HG03457 (cell line): ENCODE measurements around the gene AK2.
A peak's percentile ranks its signal among the peaks of the same experiment; 100 is the strongest.
"Not testable (repeated sequence)": the region's sequence is repeated elsewhere in the genome, so short reads cannot be mapped to it uniquely, and the experiment has no call there.

Experiments
- ATAC-seq: cut with Tn5 transposase; IDR thresholded peaks from one replicate; pipeline ENCODE4 v1.9.1; 2021; ENCODE audit warnings: moderate number of reproducible peaks; ENCODE audit not compliant: unreplicated experiment

AK2 gene

GRCh38 chr1:33002006-33002405, 34.7 kb downstream of the AK2 start:
- ATAC-seq = no peak

- no peak for ATAC-seq
Observed at GRCh38 chr1:33001282-33001681, 35.4 kb downstream of the AK2 start.

DNA sequence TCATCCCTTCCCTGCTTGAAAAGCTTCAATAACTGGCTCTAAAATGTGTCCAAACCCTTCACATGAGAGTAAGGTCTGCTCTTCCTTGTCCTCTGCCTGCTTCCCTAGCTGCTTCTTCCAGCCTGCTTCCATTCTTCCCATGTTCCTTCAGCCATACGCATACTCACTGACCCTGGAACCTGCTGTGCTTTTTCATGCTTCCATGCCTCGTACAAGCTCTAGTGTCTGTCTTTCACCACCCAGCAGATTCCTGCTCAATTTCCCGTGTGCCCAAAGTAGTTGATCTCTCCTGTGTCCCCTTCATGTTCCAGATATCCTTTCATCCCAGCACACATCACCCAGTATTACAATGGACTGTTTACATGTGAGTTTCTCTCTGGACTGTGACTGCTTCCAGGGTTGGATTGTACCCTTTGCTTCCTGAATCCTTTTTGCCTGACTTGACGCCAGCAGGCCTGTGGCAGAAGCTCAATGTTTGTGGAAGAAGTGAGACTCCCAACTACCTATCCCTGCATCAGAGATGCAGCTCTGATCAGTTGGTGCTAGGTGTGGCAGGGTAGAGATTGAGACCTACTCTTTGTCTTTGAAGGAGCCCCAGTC, 36.2 kb downstream of the AK2 start:
- no peak for ATAC-seq

DNA sequence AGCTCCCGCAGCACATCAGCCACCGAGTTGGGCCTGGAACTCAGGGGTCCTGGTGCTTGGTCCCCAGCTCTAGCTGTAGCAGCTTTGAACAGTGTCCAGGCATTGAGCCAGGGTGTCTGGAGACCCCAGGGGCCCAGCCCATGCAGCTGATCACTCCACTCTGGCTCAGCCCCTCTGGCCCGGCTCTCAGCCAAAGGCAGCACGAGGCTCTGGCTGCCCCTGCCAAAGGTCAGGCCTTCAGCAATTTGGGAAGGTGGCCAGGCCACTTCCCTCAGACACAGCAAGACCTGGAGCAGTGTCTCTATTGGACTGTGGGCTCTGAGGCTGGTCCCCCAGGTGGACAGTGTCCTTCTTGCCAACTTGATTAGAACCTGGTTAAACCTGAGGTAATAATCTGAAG, 37.7 kb downstream of the AK2 start:
- ATAC-seq = no peak

- no peak for ATAC-seq
Observed at GRCh38 chr1:32998064-32998463, 38.6 kb downstream of the AK2 start.

- ATAC-seq = no peak
Observed at GRCh38 chr1:32997381-32997891, 39.2 kb downstream of the AK2 start.

GRCh38 chr1:32993324-32993636, 43.4 kb downstream of the AK2 start:
- not testable (repeated sequence) for ATAC-seq

DNA sequence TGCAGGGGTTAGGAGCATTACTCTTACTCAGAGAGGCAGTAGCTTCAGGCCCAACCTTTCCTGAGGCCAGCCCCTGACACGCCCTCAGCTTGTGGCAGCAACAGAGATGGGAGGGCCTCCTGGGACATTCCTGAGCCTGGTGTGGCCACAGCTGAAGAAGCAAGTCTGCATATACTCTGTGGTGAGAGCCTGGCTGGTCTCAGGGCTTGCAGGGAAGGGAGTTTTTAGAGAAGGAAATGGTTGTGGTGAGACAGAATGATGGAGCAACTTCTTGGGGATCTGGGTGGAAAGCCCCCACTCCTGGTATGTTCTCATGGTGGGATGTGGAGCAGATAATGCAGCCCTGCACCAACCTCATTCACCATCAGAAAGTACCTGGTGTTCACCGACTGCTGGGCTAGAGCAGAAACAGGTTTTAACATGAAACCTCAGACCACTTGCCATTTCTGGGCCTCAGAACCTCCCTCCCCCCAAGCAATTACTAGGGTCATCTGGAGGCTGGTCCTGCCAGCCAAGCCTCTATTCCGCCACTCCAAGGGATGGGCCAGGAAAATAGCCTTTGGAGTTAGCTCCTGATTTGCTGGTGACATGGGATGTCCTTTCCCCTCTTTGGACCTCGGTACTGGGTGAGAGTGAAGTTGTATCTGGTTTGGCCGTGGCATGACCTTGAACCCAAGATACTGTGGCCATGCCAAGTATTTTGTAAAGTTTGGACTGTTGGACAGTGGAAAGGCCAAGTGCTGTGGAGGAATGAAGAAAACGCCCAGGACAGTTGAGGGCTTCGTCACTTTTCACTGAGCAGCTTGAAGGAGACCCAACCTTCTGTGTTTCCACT, 44.0 kb downstream of the AK2 start:
- ATAC-seq = peak; percentile 79

DNA sequence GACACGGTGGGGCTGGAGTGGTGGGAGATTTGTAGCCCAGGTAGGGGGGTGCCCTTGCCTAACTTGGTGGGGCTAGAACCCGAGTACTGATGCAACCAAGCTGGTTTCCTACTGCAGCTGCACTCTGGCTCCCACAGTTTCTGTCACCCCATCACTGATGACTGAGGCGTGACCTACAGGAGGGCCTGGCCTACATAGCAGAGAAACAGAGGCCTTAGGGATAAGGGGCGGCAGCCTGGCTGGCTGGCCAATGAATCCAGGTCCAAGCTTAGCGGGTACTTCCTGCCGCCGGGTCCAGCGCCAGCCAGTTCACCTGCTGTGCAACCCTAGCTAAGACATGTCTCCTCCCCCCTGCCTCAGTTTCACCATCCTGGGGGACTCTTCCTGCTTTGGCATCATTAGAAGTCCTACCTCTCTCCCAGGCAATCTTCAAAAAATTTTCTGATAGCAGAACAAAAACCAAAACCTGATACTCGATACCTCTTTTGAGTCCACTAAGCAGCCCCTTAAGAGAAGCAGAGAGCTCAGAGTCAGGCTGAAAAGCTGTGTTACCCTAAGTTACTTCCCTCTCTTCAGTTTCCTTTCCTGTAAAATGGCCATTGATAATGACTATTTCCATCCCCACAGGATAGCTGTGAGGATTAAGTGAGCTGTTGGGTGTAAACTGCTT, 44.7 kb downstream of the AK2 start:
- ATAC-seq = peak; percentile 20

DNA sequence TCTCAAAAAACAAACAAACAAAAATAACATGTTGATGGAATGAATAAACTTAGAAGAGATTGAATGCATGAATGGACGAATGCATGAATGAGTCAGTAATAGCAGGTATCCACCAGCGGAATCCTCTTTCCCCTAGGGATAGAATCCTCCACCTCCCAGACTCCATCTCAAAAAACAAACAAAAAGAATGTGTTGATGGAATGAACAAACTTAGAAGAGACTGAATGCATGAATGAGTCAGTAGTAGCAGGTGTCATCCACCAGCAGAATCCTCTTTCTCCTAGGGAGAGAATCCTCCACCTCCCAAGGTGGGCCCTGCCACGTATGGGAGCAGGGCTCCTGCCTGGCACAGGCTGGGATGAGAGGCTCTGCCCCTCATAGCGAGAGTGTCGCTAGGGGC, 45.3 kb downstream of the AK2 start:
- no peak for ATAC-seq

DNA sequence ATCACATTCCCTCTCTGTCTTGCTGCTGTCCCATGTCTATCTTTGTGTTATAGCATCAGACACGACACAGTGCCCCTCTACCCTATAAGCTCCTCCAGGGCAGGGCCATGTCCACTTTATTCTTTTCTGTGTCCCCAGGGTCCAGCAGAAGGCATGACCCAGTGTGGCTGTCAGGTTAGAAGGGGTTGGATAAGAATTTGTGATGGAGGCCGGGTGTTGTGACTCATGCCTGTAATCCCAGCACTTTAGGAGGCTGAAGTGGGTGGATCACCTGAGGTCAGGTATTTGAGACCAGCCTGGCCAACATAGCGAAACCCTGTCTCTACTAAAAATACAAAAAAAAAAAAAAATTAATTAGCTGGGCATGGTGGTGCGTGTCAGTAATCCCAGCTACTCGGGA, 45.8 kb downstream of the AK2 start:
- ATAC-seq = no peak

GRCh38 chr1:32989160-32990050, 47.3 kb downstream of the AK2 start:
- no peak for ATAC-seq

DNA sequence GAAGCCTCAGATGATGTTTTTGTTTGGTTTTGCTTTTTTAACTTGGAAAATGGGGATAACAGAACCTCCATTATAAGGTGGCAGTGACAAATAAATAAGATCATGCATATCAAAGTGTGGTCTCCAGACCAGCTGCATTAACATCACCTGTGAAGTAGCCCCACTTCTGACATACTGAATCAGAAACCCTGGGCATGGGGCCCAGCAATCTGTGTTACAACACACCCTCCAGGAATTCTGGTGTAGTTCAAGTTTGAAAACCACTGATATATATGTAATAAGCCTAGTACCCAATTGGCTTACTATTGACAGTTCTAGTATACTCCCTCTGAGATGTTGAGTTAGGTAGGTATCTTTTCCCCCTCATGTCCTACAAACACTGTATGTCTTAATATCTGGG, 48.0 kb downstream of the AK2 start:
- no peak for ATAC-seq

- no peak for ATAC-seq
Observed at GRCh38 chr1:32985226-32985625, 51.5 kb downstream of the AK2 start.

GRCh38 chr1:32984455-32985171, 52.1 kb downstream of the AK2 start:
- no peak for ATAC-seq

GRCh38 chr1:32984090-32984454, 52.6 kb downstream of the AK2 start:
- no peak for ATAC-seq

- no peak for ATAC-seq
Observed at GRCh38 chr1:32983020-32983419, 53.7 kb downstream of the AK2 start.

DNA sequence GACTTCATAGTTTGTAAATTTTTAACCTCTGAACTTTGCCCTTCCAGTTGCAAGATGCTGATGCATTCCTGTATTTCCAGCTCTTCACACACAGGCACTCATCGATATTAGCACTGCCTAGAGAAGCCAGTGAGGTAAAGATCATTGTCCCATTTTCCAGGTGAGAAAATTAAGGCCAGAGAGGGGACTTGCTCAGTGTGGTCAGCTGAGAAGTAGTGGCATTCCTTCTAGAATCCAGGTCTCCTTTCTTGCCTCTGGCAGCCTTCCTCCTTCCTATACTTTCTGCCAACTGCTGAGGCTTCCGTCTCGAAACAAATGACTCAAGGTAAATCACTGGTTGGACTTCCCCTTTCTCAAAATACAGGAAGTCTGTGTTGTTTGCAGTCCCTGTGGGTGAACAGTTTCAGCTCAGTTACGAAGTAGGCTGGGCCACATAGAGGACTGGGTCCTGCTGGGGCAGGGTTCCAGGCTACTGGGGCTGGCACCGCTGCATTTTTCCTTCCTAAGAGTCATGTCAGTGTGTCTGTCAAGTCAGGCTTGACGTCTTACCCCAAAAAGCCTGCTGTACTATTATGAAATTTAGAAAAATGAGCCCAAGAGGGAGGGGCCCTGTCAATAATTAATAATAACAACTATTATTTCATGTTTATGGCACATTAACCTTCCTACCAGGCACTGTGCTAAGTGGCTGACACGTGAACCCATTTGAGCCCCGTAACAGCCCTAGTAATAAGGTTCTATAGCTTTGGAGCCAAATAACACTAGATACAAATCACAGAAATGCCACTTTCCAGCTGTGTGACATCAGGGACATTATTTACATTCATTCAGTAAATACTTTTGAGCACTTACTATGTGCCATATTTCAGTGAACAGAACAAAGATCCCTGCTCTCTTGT, 55.4 kb downstream of the AK2 start:
- ATAC-seq = peak; percentile 87

DNA sequence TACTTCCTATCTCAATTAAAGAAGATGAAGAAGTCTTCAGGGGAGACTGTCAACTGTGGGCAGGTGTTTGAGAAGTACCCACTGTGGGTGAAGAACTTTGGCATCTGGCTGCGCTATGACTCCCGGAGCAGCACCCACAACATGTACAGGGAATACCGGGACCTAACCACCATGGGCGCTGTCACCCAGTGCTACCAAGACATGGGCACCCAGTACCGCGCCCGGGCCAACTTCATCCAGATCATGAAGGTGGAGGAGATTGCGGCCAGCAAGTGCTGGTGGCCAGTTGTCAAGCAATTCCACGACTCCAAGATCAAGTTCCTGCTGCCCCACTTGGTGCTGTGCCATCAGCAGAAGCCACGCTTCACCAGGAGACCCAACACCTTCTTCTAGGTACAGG, 56.6 kb downstream of the AK2 start:
- ATAC-seq = no peak
